Common myeloid progenitor, CD34-positive (primary cell): Measurements from ENCODE around the gene GMPPA.
A peak's percentile ranks its signal among the peaks of the same experiment; 100 is the strongest.

Experiments
- CTCF ChIA-PET: fragments of 350-600 bp; sonication (Branson Sonifier 250); formaldehyde crosslinking; loops from one replicate; lab custom pipeline; 2021; ENCODE audit warnings: antibody characterized with exemption; lab: Charles Lee
- POLR2A ChIA-PET: fragments of 350-600 bp; sonication (Branson Sonifier 250); formaldehyde crosslinking; loops from one replicate; lab custom pipeline; 2021; ENCODE audit warnings: antibody characterized with exemption; lab: Charles Lee
- DNase-seq, 3 donors: peaks; one replicate each; pipeline versions ENCODE4 v3.0.0 to v3.0.0-alpha.2; 2013
- H3K27ac ChIP-seq, 2 experiments: 1 replicate in 1 of 2; 2 replicates in 1 of 2; pipeline ENCODE4 v1.7.0; 2013; ENCODE audit warnings: inconsistent platforms in 2 of 2, low read length in 2 of 2, mild to moderate bottlenecking in 2 of 2, low read depth in 1 of 2, moderate library complexity in 1 of 2; ENCODE audit not compliant: severe bottlenecking in 2 of 2, insufficient read depth in 1 of 2, poor library complexity in 1 of 2
- H3K27me3 ChIP-seq, 5 experiments: replicated peaks in 2 of 5; 1 replicate in 3 of 5; 2 replicates in 2 of 5; pipeline versions ENCODE4 v1.6.1 to v1.7.0; 2013; ENCODE audit warnings: low read length in 4 of 5, mild to moderate bottlenecking in 2 of 5, moderate library complexity in 2 of 5, inconsistent platforms in 1 of 5; ENCODE audit not compliant: insufficient read depth in 5 of 5, control insufficient read depth in 4 of 5
- H3K36me3 ChIP-seq, 4 experiments: 1 replicate in 2 of 4; 2 replicates in 2 of 4; pipeline versions ENCODE4 v1.6.1 to v1.7.0; 2013; ENCODE audit warnings: low read length in 3 of 4, control low read depth in 1 of 4, mild to moderate bottlenecking in 1 of 4; ENCODE audit not compliant: control insufficient read depth in 4 of 4, insufficient read depth in 4 of 4
- H3K4me1 ChIP-seq, 4 experiments: 1 replicate in 3 of 4; 2 replicates in 1 of 4; pipeline versions ENCODE4 v1.6.1 to v1.7.1; 2013; ENCODE audit warnings: low read length in 3 of 4, mild to moderate bottlenecking in 3 of 4, control low read depth in 1 of 4, inconsistent platforms in 1 of 4, moderate library complexity in 1 of 4; ENCODE audit not compliant: control insufficient read depth in 4 of 4, insufficient read depth in 4 of 4; ENCODE audit errors: control extremely low read depth in 1 of 4
- H3K4me3 ChIP-seq, 7 experiments: 1 replicate in 4 of 7; 2 replicates in 3 of 7; pipeline versions ENCODE4 v1.5.1 to v1.7.0; 2013; ENCODE audit warnings: mild to moderate bottlenecking in 7 of 7, low read length in 6 of 7, moderate library complexity in 6 of 7, inconsistent platforms in 2 of 7, low read depth in 2 of 7, control low read depth in 1 of 7; ENCODE audit not compliant: insufficient read depth in 4 of 7, control insufficient read depth in 1 of 7; ENCODE audit errors: extremely low read depth in 1 of 7
- H3K9me3 ChIP-seq, 5 experiments: 1 replicate in 4 of 5; 2 replicates in 1 of 5; pipeline versions ENCODE4 v1.6.1 to v1.7.1; 2013; ENCODE audit warnings: low read length in 4 of 5, mild to moderate bottlenecking in 2 of 5, inconsistent platforms in 1 of 5, low read depth in 1 of 5, moderate library complexity in 1 of 5; ENCODE audit not compliant: control insufficient read depth in 4 of 5, insufficient read depth in 2 of 5; ENCODE audit errors: control extremely low read depth in 1 of 5
- WGBS: methylation state at CpG from one replicate; pipeline ENCODE4 v1.1.5; 2013; ENCODE audit not compliant: insufficient coverage; 5-methylcytosine and 5-hydroxymethylcytosine counted together

Gene GMPPA

GRCh38 chr2:219543596-219544358, 45.1 kb downstream of the GMPPA start, which contains the start of the genes CHPF and TMEM198:
Gene CHPF (minus strand): TSS chr2:219543809. CDS start chr2:219543538, 271 bp downstream.
Gene TMEM198 (plus strand): TSS chr2:219544028. CDS start chr2:219544728, 700 bp downstream.
- WGBS, result 0% methylated on average over 46 of the region's 75 CpGs
- Histone ChIP-seq H3K4me1 (peaks cover 0 to 29% (median 23%) of the 10 kb centered on the region in 4 experiments), H3K27ac (no peak within 1 kb of the TSS), H3K4me3 (peak within 1 kb of the TSS; percentile 39 to 79 (median 62)), H3K27me3 (peaks cover 0 to 38% (median 24%) of the 10 kb centered on the region in 5 experiments), H3K36me3 (no peaks in the 10 kb centered on the region), H3K9me3 (no peaks in the 10 kb centered on the region)
- POLR2A ChIA-PET, result interaction anchor here (0.8 kb wide), 1 partner anchor 9 kb away, joined by 4 read pairs; no protein-coding TSS in a partner anchor
- CTCF ChIA-PET, result interaction anchor here (0.9 to 43.1 kb wide), 7 partner anchors 8 to 146 kb away, joined by 3 to 1724 read pairs (median 37); partner anchors contain the start of genes ASIC4, GMPPA, INHA and OBSL1
- DNase-seq, result peak; percentile 95 to 98 (median 97)

GRCh38 chr2:219544567-219544966, 45.9 kb downstream of the GMPPA start:
- peak overlapping the region in 5 of 7 experiments; percentile 39 to 79 (median 71) for H3K4me3 ChIP-seq
- peaks cover 0 to 38% (median 27%) of the 10 kb centered on the region in 5 experiments for H3K27me3 ChIP-seq
- CTCF ChIA-PET, result interaction anchor here (5.1 to 43.1 kb wide), 5 partner anchors 7 to 99 kb away, joined by 23 to 1724 read pairs (median 117); partner anchors contain the start of genes ASIC4, GMPPA and STK11IP
- H3K9me3 ChIP-seq, result no peaks in the 10 kb centered on the region
- WGBS, result 47% methylated on average over 9 of the region's 9 CpGs
- H3K27ac ChIP-seq, result no peak overlapping the region
- no peak for DNase-seq
- POLR2A ChIA-PET, result no interaction called here
- H3K36me3 ChIP-seq, result no peaks in the 10 kb centered on the region
- peaks cover 0 to 29% (median 23%) of the 10 kb centered on the region in 4 experiments for H3K4me1 ChIP-seq

- H3K36me3 ChIP-seq, result no peaks in the 10 kb centered on the region
- ChIA-PET POLR2A (no interaction called here), CTCF (interaction anchor here (5.1 to 43.1 kb wide), 4 partner anchors 16 to 98 kb away, joined by 23 to 1724 read pairs (median 121); partner anchors contain the start of genes ASIC4, GMPPA and STK11IP)
- H3K27me3 ChIP-seq, result peaks cover 0 to 42% (median 28%) of the 10 kb centered on the region in 5 experiments
- 100% methylated on average over 3 of the region's 3 CpGs for WGBS
- no peak overlapping the region for H3K27ac ChIP-seq
- no peak for DNase-seq
- H3K4me1 ChIP-seq, result peaks cover 0 to 29% (median 23%) of the 10 kb centered on the region in 4 experiments
- H3K4me3 ChIP-seq, result no peak overlapping the region
- H3K9me3 ChIP-seq, result no peaks in the 10 kb centered on the region
These were observed 46.7 kb downstream of the GMPPA start for GRCh38 chr2:219545295-219545942.

GRCh38 chr2:219545943-219546352, 47.3 kb downstream of the GMPPA start:
- DNase-seq, result no peak
- ChIA-PET CTCF (interaction anchor here (9.4 to 43.1 kb wide), 3 partner anchors 15 to 97 kb away, joined by 117 to 1724 read pairs (median 125); partner anchors contain the start of genes ASIC4 and GMPPA), POLR2A (no interaction called here)
- Histone ChIP-seq H3K27ac (no peak overlapping the region), H3K27me3 (peaks cover 0 to 48% (median 30%) of the 10 kb centered on the region in 5 experiments), H3K4me3 (no peak overlapping the region), H3K4me1 (peaks cover 0 to 29% (median 23%) of the 10 kb centered on the region in 4 experiments), H3K9me3 (no peaks in the 10 kb centered on the region), H3K36me3 (no peaks in the 10 kb centered on the region)
- WGBS, result 82% methylated on average over 4 of the region's 4 CpGs

- Histone ChIP-seq H3K27ac (no peak overlapping the region), H3K9me3 (no peaks in the 10 kb centered on the region), H3K4me1 (peaks cover 0 to 28% (median 27%) of the 10 kb centered on the region in 4 experiments), H3K4me3 (no peak overlapping the region), H3K27me3 (peaks cover 0 to 52% (median 28%) of the 10 kb centered on the region in 5 experiments), H3K36me3 (no peaks in the 10 kb centered on the region)
- 98% methylated on average over 26 of the region's 26 CpGs for WGBS
- DNase-seq, result no peak
- ChIA-PET POLR2A (no interaction called here), CTCF (interaction anchor here (1.6 to 7.1 kb wide), 3 partner anchors 14 to 95 kb away, joined by 5 to 46 read pairs (median 8); no protein-coding TSS in a partner anchor)
These were observed 48.9 kb downstream of the GMPPA start for GRCh38 chr2:219547621-219548020.

GRCh38 chr2:219548990-219549389, 50.3 kb downstream of the GMPPA start:
- ChIA-PET POLR2A (no interaction called here), CTCF (interaction anchor here (1.0 to 7.1 kb wide), 7 partner anchors 8 to 94 kb away, joined by 3 to 46 read pairs (median 5); partner anchors contain the start of gene STK11IP)
- Histone ChIP-seq H3K4me1 (peaks cover 0 to 26% (median 21%) of the 10 kb centered on the region in 4 experiments), H3K27me3 (peaks cover 3 to 59% (median 31%) of the 10 kb centered on the region in 5 experiments), H3K9me3 (no peaks in the 10 kb centered on the region), H3K27ac (no peak overlapping the region), H3K36me3 (no peaks in the 10 kb centered on the region), H3K4me3 (no peak overlapping the region)
- DNase-seq, result no peak
- WGBS, result 99% methylated on average over 14 of the region's 18 CpGs
